G401 (cell line): ENCODE data around the gene THNSL1. TPM values are rescaled to one million over a fixed set of nuclear protein-coding genes. Genes with fewer than 3 reads are reported as not detected.

ENCODE experiments used
- DNase-seq: peaks from one replicate; pipeline ENCODE4 v3.0.0-alpha.2; 2015; ENCODE audit warnings: low spot score
- in situ Hi-C: cut with HindIII; loops from 2 replicates; pipeline ENCODE4 v1.10.0; 2016; ENCODE audit warnings: low sequenced_read_pairs, mixed read lengths
- total RNA-seq: library from RNA; depleted of rRNA; stranded (reverse); fragments of >200 nt; shearing (Covaris generic); gene quantifications from 2 replicates; pipeline ENCODE4 v1.2.3, GENCODE V29; 2014

Gene THNSL1
- total RNA-seq, 1 experiment from 2014 or later, result 6.4 TPM

DNA sequence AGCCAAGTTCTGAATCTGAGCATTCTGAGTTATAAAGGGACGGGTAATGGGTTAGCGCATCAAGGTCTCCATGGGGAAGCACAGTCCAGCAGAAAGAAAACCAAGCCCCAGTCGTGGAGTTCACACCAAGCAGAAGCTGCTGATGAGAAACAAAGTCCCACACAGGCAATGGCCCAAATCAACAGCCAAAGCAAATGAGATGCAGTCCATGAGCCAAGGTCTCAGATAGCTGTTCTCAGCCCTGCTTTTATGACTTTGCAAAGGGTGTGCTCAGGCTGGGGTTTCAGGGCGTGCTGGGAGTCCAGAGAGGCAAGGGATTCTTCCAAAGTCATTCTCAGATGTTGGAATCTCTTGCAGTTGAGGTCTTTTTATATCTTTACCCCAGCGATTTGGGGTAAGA is 32.0 kb downstream of the THNSL1 start:
- DNase-seq, result peak; percentile 14
- in situ Hi-C loops, result no loop called here

DNA sequence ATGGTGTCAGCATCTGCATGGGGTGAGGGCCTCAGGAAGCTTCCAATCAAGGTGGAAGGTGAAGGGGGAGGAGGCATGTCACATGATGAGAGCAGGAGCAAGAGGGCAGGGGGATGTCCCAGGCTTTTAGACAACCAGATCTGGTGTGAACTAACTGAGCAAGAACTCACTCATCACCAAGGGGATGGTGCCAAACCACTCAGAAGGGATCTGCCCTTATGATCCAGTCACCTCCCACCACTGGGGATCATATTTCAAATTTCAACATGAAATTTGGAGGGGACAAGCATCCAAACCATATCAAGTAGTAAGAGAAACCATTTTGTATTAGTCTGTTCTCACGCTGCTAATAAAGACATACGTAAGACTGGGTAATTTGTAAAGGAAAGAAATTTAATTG is 33.6 kb downstream of the THNSL1 start:
- DNase-seq, result no peak
- in situ Hi-C loops, result no loop called here

DNA sequence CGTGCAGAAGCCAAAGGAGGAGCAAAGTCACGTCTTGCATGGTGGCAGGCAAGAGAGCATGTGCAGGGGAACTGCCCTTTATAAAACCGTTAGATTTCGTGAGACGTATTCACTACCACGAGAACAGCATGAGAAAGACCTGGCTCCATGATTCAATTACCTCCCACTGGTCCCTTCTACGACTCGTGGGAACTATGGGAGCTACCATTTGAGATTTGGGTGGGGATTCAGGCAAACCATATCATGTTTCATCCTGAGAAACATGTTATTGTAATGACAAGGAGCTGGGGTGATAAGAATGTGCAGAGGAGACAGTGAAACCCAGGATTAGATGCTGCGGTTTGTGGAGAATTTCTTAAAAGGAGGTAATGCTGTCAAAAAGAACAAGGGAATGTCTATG is 34.0 kb downstream of the THNSL1 start:
- in situ Hi-C loops, result no loop called here

DNA sequence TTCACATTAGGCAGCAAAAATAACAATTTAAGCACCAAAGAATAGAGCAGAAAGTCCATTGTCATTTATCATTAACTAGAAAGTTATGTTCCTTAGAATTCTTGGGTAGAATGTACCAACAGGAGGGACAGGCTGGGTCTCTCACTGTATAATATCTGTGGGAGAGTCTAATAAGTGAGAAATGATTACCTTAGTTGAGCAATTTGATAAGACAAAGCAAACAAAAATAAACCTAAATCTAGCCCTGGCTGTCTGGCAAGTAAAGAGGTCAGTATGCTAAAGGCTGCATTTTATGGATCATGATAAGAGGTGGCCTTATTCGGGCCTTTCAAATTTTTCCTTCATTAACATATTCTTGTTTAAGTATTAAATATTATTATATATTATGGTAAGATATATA is 35.6 kb downstream of the THNSL1 start:
- in situ Hi-C loops, result no loop called here
- no peak for DNase-seq

More for the DNA sequence above, 34.0 kb downstream of the THNSL1 start:
- no peak for DNase-seq

DNA sequence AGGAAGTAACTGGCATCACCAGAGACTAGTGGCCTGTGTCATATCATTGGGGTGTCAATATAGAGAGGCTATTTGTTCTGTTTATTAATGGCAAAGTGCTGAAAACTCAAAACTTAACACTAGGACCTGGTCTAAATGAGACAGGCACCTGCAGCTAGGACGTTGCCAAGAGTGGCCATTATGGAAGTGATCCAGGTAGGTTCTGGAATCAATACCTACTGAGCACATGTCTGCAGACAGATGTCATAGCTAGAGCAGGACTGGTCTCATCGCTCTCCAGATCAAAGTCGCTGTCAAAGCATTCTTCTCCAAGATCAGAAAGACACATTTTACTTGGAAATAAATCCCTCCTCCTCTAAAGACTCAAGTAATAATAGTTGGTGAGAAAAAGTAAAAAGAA is 40.3 kb downstream of the THNSL1 start:
- in situ Hi-C loops, result no loop called here
- DNase-seq, result no peak

DNA sequence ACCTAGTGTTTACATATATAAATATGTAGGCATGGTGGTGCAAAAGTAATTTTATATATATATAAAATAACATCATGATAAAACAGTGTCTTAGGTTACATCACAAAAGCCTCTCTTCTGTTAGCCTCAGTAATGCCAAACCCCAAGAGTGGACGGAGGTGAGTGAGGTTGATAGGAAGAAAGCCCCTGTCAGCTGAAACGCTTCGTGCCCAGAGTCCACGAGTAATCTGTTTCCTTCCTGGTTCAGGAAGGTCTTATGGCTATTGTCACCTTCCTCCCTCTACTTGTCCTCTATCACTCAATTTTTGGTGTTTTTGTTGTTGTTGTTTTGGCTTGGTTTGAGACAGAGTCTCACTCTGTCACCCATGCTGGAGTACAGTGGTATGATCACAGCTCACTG is 41.5 kb downstream of the THNSL1 start:
- no peak for DNase-seq
- in situ Hi-C loops, result no loop called here

DNA sequence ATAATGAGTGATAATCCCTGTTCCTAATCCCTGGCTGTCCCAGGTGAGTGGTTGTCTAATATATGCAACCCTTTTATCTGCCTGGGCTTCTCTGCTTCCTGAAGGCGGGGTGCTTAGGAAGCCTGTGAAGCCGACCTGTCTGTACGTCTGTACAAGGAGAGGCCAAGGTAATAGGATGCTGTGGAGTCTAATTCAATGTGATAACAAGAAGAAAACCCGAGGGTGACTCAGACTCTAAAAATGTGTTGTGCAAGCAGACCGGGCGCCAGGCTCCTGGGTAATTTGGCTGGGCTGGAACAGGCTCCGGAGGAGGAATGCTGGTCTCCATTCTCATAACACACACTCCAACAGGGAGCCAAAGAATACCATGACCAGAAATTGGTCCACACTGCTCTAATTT is 43.6 kb downstream of the THNSL1 start:
- in situ Hi-C loops, result no loop called here
- DNase-seq, result no peak

DNA sequence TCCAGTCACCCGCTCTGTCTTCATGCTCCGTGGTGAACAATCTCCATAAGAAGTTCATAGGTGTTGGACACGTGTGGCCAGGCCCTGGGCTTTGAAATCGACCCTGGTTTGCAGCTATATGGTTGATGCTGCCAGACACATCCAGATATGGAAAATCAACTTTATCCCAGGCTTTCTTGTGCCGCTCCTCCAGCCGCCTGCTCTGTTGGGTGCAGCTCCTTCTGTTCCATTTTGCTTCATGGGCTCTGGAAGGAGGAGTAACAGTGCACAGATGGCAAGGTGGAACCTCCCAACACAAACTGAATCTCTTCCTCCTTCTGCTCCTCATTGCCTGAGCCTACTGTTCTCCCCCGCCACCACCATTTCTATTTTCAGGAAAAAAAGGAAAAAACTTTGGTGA is 44.7 kb downstream of the THNSL1 start:
- DNase-seq, result no peak
- in situ Hi-C loops, result no loop called here

DNA sequence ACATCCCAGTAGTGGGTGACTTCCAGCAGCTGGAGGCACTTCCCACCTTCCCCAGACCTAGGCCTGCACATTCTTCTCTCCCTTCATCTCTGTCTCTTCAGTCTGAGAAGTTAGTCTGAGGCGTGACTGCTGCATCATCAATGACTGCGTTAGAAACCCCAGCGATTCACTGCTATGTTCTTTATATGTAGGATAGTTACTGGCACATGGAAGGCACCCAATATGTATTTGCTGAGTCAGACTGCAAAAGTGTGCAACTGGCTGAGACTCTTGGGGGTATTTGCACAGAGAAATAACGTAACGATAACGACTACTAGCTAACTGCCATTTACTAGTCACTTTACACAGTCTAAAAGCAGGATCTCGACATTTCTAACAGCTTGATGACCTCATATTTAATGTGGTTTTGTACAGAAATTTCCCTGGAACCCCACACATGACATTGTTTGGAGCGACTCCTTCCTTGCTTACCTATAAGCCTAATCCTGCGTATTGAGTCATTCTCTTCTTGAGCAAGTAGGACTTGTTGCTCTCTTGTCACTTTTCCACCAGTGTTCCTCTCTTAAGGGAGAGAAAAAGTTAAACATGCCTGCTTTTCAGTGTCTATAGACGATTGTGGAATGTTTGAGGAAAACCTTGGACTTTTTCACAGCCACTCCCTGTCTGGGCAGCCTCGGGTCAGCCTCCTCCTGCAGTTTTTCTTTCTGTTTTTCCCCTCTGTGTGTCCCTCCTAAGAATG is 45.5 kb downstream of the THNSL1 start:
- in situ Hi-C loops, result no loop called here
- DNase-seq, result no peak

DNA sequence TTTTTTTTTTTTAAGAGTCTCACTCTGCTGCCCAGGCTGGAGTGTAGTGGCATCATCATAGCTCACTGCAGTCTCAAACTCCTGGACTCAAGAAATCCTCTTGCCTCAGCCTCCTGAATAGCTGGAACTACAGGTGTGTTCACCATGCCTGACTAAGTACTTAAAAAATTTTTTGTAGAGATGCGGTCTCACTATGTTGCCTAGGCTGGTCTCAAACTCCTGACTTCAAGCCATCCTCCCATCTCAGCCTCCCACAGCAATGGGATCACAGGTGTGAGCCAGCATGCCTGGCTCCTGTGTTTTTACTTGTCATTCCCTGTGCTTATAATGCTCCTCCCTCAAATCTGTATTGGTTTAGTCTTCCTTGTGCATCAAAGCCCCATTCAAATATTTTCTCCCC is 46.7 kb downstream of the THNSL1 start:
- in situ Hi-C loops, result no loop called here
- no peak for DNase-seq

DNA sequence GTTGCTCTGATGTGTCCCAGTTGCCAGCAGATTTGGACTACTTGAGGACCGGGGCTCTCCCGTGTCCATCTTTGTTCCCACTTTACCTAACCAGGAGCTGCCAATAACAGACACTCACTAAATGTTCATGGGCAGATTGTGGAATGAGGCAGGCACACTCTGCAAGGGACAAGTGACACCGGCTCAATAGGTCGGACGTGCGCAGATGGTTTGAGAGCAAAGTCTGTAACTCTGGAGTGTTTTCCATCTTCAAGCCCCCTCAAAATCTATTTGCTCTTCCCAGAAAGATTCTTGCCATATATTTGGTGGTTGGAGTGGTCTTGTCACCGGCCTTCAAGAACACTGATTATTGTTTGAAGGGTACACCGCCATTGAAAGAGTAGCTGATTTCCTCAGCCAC is 47.2 kb downstream of the THNSL1 start:
- no peak for DNase-seq
- in situ Hi-C loops, result no loop called here

DNA sequence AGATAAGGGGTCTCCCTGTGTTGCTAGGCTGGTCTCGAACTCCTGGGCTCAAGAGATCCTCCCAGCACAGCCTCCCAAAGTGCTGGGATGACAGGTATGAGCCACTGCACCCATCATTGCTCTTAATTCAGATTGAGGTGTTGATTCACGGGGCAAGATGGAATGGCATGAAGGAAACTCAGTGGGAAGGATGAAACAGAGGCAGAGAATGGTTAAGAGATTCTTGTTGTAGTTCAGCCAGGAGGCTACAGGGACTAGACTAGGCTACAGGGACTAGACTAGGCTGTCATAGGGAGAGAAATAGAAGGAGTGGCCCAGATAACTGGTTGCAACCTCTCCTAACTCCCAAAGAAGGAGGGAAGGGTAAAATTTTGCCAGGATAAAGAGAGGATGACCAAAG is 48.0 kb downstream of the THNSL1 start:
- in situ Hi-C loops, result no loop called here
- no peak for DNase-seq

DNA sequence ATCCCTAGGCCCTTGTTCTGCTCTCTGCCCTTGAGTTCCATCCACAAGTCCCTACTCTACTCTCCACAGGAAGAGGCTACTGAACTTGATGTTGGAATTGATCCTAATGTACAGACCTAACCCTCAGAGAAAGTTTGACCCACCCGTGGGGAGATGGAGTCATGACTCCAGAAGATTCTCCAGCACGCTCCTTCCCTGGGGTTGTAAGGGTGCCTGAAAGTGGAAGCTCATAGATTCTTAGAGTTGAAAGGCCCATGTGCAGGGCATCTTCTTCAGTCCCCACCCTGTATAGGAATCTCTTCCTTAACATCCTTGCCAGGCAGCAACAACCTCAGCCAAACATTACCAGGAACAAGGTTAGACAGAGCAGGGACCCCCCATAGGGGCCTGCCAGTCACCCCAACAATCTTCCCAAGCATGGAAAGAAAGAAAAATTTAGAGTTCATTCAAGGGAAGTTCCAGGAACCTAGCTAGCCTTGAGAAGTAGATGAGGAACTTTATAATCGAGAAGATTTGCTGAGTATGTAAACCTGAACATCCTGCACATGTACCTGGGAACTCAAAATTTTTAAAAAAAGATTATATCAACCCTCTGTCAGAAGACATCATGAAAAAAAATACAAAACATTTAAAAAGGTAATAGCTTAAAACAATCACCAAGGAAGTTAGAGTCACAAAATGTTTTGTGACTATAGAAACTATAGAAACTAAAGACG is 49.5 kb downstream of the THNSL1 start:
- DNase-seq, result no peak
- in situ Hi-C loops, result no loop called here

DNA sequence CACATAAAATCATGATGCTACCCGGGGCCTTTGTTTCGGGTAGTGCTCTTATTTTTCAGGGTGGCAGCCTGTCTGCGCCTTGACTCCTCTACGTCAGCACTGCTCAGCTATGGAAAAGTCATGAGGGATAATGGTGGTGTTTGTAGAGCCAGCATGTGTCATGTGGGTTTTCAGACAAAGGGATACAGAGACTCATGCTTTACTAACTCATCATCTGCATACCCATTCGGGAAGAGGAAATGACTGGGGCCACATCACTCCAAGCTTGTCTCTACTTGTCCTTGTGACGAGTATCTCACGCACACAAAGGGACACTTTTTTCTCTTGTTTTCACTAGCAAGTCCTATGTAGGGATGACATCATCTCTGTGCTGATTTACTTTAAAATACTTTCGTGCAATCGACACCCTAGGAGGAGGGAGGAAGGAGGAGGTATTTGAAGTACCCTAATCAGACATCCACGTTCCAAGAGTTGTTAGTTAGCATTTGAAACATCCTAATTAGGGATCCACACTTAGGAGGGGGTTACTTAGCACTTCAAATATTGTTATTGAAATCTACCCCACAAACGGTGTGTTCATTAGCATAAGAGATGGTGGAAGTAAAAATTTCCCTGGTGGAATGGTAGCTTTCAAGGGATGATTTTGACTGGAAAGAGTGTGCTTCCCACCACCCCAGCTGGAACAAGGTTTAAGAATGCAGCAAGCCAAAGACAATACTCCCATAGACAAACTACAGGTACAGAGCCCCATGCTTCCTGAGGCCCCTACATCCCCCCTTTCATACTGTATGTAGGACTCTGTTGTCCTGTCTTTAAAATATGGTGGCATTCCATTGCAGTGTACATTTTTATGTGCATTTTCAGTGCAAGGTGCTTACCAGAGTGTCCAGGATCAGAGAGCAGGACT is 52.0 kb downstream of the THNSL1 start:
- in situ Hi-C loops, result no loop called here
- DNase-seq, result no peak

DNA sequence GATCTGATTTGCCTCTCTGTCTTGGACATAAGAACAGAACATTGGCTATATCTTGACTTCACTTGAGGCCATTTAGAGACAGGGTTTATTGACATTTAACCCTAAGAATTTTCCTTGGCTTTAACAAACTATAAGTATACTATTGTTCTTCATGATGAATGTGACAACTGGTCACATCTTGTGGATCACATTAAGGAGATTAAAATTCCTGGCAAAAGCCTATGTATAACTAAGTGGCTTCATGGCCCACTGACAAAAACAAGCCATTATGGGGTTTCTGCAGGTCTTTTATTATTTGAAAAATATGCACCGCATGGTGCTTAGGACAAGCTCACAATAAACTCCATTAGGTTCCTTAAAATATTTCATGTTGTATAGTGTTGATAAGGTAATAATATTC is 54.8 kb downstream of the THNSL1 start:
- in situ Hi-C loops, result no loop called here

DNA sequence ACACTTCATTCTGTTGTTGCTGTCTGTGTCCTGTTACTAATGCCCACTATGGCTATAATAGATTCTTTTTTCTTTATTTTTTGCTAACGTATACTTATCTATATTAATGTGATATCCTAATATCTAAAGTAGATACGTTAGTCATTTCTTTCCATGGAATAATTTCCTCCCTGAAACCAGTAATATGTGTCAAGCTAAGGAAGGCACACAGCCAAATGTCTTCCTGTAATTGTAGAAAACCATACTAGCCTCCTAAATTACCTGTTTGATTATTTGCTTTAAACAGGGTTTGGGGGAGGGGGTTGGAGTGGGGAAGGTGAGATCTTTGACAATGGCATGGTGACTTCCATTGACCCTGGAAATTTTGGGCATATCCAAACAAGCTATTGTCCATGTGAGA is 56.4 kb downstream of the THNSL1 start:
- in situ Hi-C loops, result no loop called here
- DNase-seq, result no peak

More for the DNA sequence above, 54.8 kb downstream of the THNSL1 start:
- no peak for DNase-seq

DNA sequence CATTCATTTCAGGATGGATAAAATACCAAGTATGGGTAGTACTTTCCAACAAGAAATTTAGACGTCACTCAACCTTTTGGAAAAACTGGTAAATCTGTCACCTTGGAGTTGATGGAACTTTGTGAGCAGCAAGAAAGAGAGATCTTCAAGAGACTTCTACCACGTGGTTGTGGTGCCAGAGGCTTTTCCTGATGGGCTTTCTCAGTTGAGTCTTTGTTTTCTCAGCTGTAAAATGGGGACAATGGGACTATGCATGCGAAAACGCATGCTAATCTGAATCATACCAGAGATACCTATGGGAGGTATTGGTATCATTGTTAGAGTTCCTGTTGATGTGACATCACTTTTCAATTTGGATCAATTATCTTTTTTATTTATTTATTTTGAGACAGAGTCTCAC is 59.4 kb downstream of the THNSL1 start:
- no peak for DNase-seq
- in situ Hi-C loops, result no loop called here
